Left ventricle myocardium inferior (tissue), 1 donor: Measurements from ENCODE around the gene VWA5B2. TPM values are rescaled to one million over a fixed set of nuclear protein-coding genes. Genes with fewer than 3 reads are reported as not detected.
"Not testable (repeated sequence)": the region's sequence is repeated elsewhere in the genome, so short reads cannot be mapped to it uniquely, and the experiment has no call there.

ENCODE experiments used
- DNase-seq: peaks from one replicate; pipeline ENCODE4 v3.0.0-alpha.2; 2020
- H3K27ac ChIP-seq: fragments of 200-600 bp; replicated peaks from 2 replicates; pipeline ENCODE4 v1.8.0; 2021
- H3K27me3 ChIP-seq: fragments of 200-600 bp; 2 replicates; pipeline ENCODE4 v1.8.0; 2021; ENCODE audit warnings: low read depth
- H3K36me3 ChIP-seq: fragments of 200-600 bp; 2 replicates; pipeline ENCODE4 v1.8.0; 2021
- H3K4me1 ChIP-seq: fragments of 200-600 bp; 2 replicates; pipeline ENCODE4 v1.8.0; 2021
- H3K4me3 ChIP-seq: fragments of 200-600 bp; 2 replicates; pipeline ENCODE4 v1.8.0; 2021; ENCODE audit warnings: mild to moderate bottlenecking, moderate library complexity
- H3K9me3 ChIP-seq: fragments of 200-600 bp; replicated peaks from 2 replicates; pipeline ENCODE4 v1.8.0; 2021
- CTCF ChIP-seq: fragments of 200-600 bp; IDR thresholded peaks from 2 replicates; pipeline ENCODE4 v1.8.0; 2021; ENCODE audit warnings: antibody characterized with exemption, mild to moderate bottlenecking, borderline replicate concordance
- intact Hi-C: fragments of 100-400 bp; cut with micrococcal nuclease; formaldehyde crosslinking; loops from one replicate; pipeline ENCODE4 v1.11.0; 2022
- total RNA-seq: library from RNA; stranded (reverse); fragmentation: NEBNext Ultra II Directional; extraction: Animal tissue kit (Norgen Biotek cat#: 25700); gene quantifications from one replicate; pipeline ENCODE4 v1.2.1, GENCODE V29; 2021
- donor health status: DM: no; HTN: yes; CAD: no; lungs with severe emphysema.

The VWA5B2 gene
- total RNA-seq, 1 donor from 2014 or later, result not detected

GRCh38 chr3:184260724-184261269 lies 31.4 kb downstream of the VWA5B2 start:
- TF ChIP-seq CTCF, result no peak
- Histone ChIP-seq H3K27me3 (peaks cover 78% of the 10 kb centered on the region), H3K27ac (no peak overlapping the region), H3K4me3 (peak overlapping the region; percentile 66), H3K4me1 (peaks cover 34% of the 10 kb centered on the region), H3K9me3 (no peaks in the 10 kb centered on the region), H3K36me3 (no peaks in the 10 kb centered on the region)
- intact Hi-C loops, result no loop called here
- no peak for DNase-seq

GRCh38 chr3:184261270-184261853 lies 32.0 kb downstream of the VWA5B2 start, which contains the start of gene CAMK2N2:
CAMK2N2 (minus strand) TSS chr3:184261553; CDS start chr3:184261285, 268 bp downstream.
- Histone ChIP-seq H3K4me3 (peak within 1 kb of the TSS; percentile 66), H3K9me3 (no peaks in the 10 kb centered on the region), H3K27me3 (peaks cover 84% of the 10 kb centered on the region), H3K27ac (no peak within 1 kb of the TSS), H3K4me1 (peaks cover 34% of the 10 kb centered on the region), H3K36me3 (no peaks in the 10 kb centered on the region)
- DNase-seq, result peak; percentile 46
- intact Hi-C loops, result no loop called here
- TF ChIP-seq CTCF, result no peak

- no peak for TF ChIP-seq CTCF
- Histone ChIP-seq H3K27ac (no peak overlapping the region), H3K27me3 (peaks cover 91% of the 10 kb centered on the region), H3K4me1 (peaks cover 34% of the 10 kb centered on the region), H3K4me3 (peak overlapping the region; percentile 66), H3K36me3 (no peaks in the 10 kb centered on the region), H3K9me3 (no peaks in the 10 kb centered on the region)
- intact Hi-C loops, result no loop called here
- no peak for DNase-seq
Observed at GRCh38 chr3:184261854-184262763, 32.7 kb downstream of the VWA5B2 start.

GRCh38 chr3:184262764-184263179 lies 33.4 kb downstream of the VWA5B2 start:
- Histone ChIP-seq H3K36me3 (no peaks in the 10 kb centered on the region), H3K4me3 (peak overlapping the region; percentile 66), H3K27ac (no peak overlapping the region), H3K27me3 (peaks cover 98% of the 10 kb centered on the region), H3K9me3 (no peaks in the 10 kb centered on the region), H3K4me1 (peaks cover 34% of the 10 kb centered on the region)
- no peak for DNase-seq
- no peak for TF ChIP-seq CTCF
- intact Hi-C loops, result no loop called here

- H3K27ac ChIP-seq, intact Hi-C loops, H3K4me1 ChIP-seq, DNase-seq, H3K4me3 ChIP-seq, H3K36me3 ChIP-seq, H3K9me3 ChIP-seq: not testable (repeated sequence)
- peaks cover 90% of the 10 kb centered on the region for H3K27me3 ChIP-seq
Observed at GRCh38 chr3:184267249-184267648, 37.9 kb downstream of the VWA5B2 start.
